H9 (cell line): ENCODE data around the gene SKAP1. TPM values are rescaled to one million over a fixed set of nuclear protein-coding genes. Genes with fewer than 3 reads are reported as not detected.

Experiments
- DNase-seq: peaks from one replicate; pipeline ENCODE4 v3.0.0-alpha.2; 2017
- H2AFZ ChIP-seq: one replicate; pipeline ENCODE4 v1.6.1; 2013; ENCODE audit warnings: mild to moderate bottlenecking, low read length, control low read depth, moderate library complexity
- H2AK5ac ChIP-seq: 2 replicates; pipeline ENCODE4 v1.6.1; 2013; ENCODE audit warnings: low read length, control low read depth, mixed read lengths; ENCODE audit not compliant: insufficient read length
- H2BK120ac ChIP-seq: one replicate; pipeline ENCODE4 v1.6.1; 2013; ENCODE audit warnings: low read depth, mild to moderate bottlenecking, low read length, control low read depth, inconsistent platforms; ENCODE audit not compliant: poor library complexity, severe bottlenecking
- H2BK12ac ChIP-seq: 2 replicates; pipeline ENCODE4 v1.6.1; 2013; ENCODE audit warnings: low read length, control low read depth, mixed read lengths, low read depth; ENCODE audit not compliant: insufficient read length
- H2BK15ac ChIP-seq: 2 replicates; pipeline ENCODE4 v1.6.1; 2013; ENCODE audit warnings: low read depth, low read length, control low read depth
- H2BK20ac ChIP-seq: one replicate; pipeline ENCODE4 v1.6.1; 2013; ENCODE audit warnings: low read depth, mild to moderate bottlenecking, low read length, control low read depth, inconsistent platforms; ENCODE audit not compliant: poor library complexity, severe bottlenecking
- H2BK5ac ChIP-seq: 2 replicates; pipeline ENCODE4 v1.6.1; 2013; ENCODE audit warnings: low read length, control low read depth, mixed read lengths; ENCODE audit not compliant: insufficient read length
- H3K14ac ChIP-seq: 2 replicates; pipeline ENCODE4 v1.6.1; 2013; ENCODE audit warnings: low read length, control low read depth; ENCODE audit not compliant: insufficient read depth
- H3K18ac ChIP-seq: 2 replicates; pipeline ENCODE4 v1.6.1; 2013; ENCODE audit warnings: low read depth, mild to moderate bottlenecking, mixed read lengths, low read length, control low read depth; ENCODE audit not compliant: insufficient read length
- H3K23ac ChIP-seq: 2 replicates; pipeline ENCODE4 v1.6.1; 2013; ENCODE audit warnings: low read length, control low read depth, mixed read lengths, low read depth; ENCODE audit not compliant: insufficient read length
- H3K23me2 ChIP-seq: 2 replicates; pipeline ENCODE4 v1.6.1; 2013; ENCODE audit warnings: low read depth, mild to moderate bottlenecking, mixed read lengths, low read length, control low read depth; ENCODE audit not compliant: insufficient read length, poor library complexity, severe bottlenecking
- H3K27ac ChIP-seq: 2 replicates; pipeline ENCODE4 v1.5.1; 2013; ENCODE audit warnings: low read length, control low read depth, mixed read lengths, low read depth; ENCODE audit not compliant: insufficient read length
- H3K27me3 ChIP-seq: 2 replicates; pipeline ENCODE4 v1.6.1; 2013; ENCODE audit warnings: low read length, control low read depth, inconsistent platforms; ENCODE audit not compliant: insufficient read depth
- H3K4ac ChIP-seq: 2 replicates; pipeline ENCODE4 v1.6.1; 2013; ENCODE audit warnings: low read depth, mild to moderate bottlenecking, control low read depth, inconsistent platforms, low read length, moderate library complexity
- H3K4me1 ChIP-seq: 2 replicates; pipeline ENCODE4 v1.6.1; 2013; ENCODE audit warnings: low read length, control low read depth, inconsistent platforms; ENCODE audit not compliant: insufficient read depth
- H3K4me2 ChIP-seq: 2 replicates; pipeline ENCODE4 v1.6.1; 2013; ENCODE audit warnings: low read length, control low read depth, mixed read lengths; ENCODE audit not compliant: insufficient read length, insufficient read depth
- H3K56ac ChIP-seq: 2 replicates; pipeline ENCODE4 v1.6.1; 2013; ENCODE audit warnings: low read depth, mild to moderate bottlenecking, mixed read lengths, low read length, control low read depth; ENCODE audit not compliant: insufficient read length
- H3K79me1 ChIP-seq: 2 replicates; pipeline ENCODE4 v1.6.1; 2013; ENCODE audit warnings: low read depth, mild to moderate bottlenecking, moderate library complexity, low read length, control low read depth, inconsistent platforms; ENCODE audit not compliant: insufficient read depth, poor library complexity, severe bottlenecking
- H3K79me2 ChIP-seq: 2 replicates; pipeline ENCODE4 v1.6.1; 2013; ENCODE audit warnings: low read length, control low read depth, inconsistent platforms; ENCODE audit not compliant: insufficient read depth
- H3K9ac ChIP-seq: 2 replicates; pipeline ENCODE4 v1.6.1; 2013; ENCODE audit warnings: low read length, control low read depth, mixed read lengths; ENCODE audit not compliant: insufficient read length; ENCODE audit errors: extremely low read depth
- H3K9me3 ChIP-seq: one replicate; pipeline ENCODE4 v1.6.1; 2013; ENCODE audit warnings: low read depth, low read length, inconsistent platforms; ENCODE audit not compliant: control insufficient read depth
- H3T11ph ChIP-seq: one replicate; pipeline ENCODE4 v1.6.1; 2013; ENCODE audit warnings: mild to moderate bottlenecking, low read length, control low read depth, inconsistent platforms
- H4K20me1 ChIP-seq: one replicate; pipeline ENCODE4 v1.6.1; 2013; ENCODE audit not compliant: control insufficient read depth, insufficient read length, insufficient read depth
- H4K5ac ChIP-seq: 2 replicates; pipeline ENCODE4 v1.6.1; 2013; ENCODE audit warnings: low read depth, mild to moderate bottlenecking, mixed read lengths, low read length, control low read depth; ENCODE audit not compliant: insufficient read length
- H4K8ac ChIP-seq: replicated peaks from 2 replicates; pipeline ENCODE4 v1.6.1; 2013; ENCODE audit warnings: low read length, control low read depth, mixed read lengths, low read depth; ENCODE audit not compliant: insufficient read length
- H4K91ac ChIP-seq: 2 replicates; pipeline ENCODE4 v1.6.1; 2013; ENCODE audit warnings: low read depth, mild to moderate bottlenecking, moderate library complexity, mixed read lengths, low read length, control low read depth; ENCODE audit not compliant: insufficient read length
- H3K27ac Mint-ChIP-seq, 3 experiments: 2 replicates in 2 of 3; 3 replicates in 1 of 3; pipeline ENCODE4 v1.8.0; 2020 to 2021; ENCODE audit warnings: mixed read lengths in 3 of 3, mild to moderate bottlenecking in 1 of 3, moderate library complexity in 1 of 3
- H3K27me3 Mint-ChIP-seq: 2 replicates; pipeline ENCODE4 v1.8.0; 2021; ENCODE audit warnings: low read depth, mild to moderate bottlenecking, moderate library complexity, mixed read lengths
- H3K36me3 Mint-ChIP-seq, 3 experiments: 2 replicates in 2 of 3; 3 replicates in 1 of 3; pipeline ENCODE4 v1.8.0; 2020 to 2021; ENCODE audit warnings: low read depth in 3 of 3, mixed read lengths in 3 of 3; ENCODE audit not compliant: insufficient read depth in 1 of 3
- H3K4me1 Mint-ChIP-seq, 2 experiments: 2 replicates each; pipeline ENCODE4 v1.8.0; 2020; ENCODE audit warnings: mixed read lengths in 2 of 2
- H3K4me3 Mint-ChIP-seq, 2 experiments: 2 replicates in 1 of 2; 3 replicates in 1 of 2; pipeline ENCODE4 v1.8.0; 2020 to 2021; ENCODE audit warnings: mild to moderate bottlenecking in 2 of 2, mixed read lengths in 2 of 2, moderate library complexity in 1 of 2
- H3K9me3 Mint-ChIP-seq, 2 experiments: 2 replicates in 1 of 2; 3 replicates in 1 of 2; pipeline ENCODE4 v1.8.0; 2020; ENCODE audit warnings: mild to moderate bottlenecking in 2 of 2, mixed read lengths in 2 of 2, moderate library complexity in 1 of 2
- WGBS: extraction: QIAGEN DNeasy Blood & Tissue Kit; methylation state at CpG from one replicate; pipeline ENCODE4 v1.1.7; 2013; ENCODE audit warnings: missing lambda C conversion rate, low lambda C conversion rate, mixed read lengths; ENCODE audit not compliant: insufficient read length; ENCODE audit errors: extremely low coverage; 5-methylcytosine and 5-hydroxymethylcytosine counted together
- total RNA-seq: library from RNA; stranded (reverse); gene quantifications from 2 replicates; pipeline ENCODE4 v1.2.1, GENCODE V29; 2021
- TF ChIP-seq, protein P1 (sequence below): fragments of 200-600 bp; sonication (generic); conservative IDR thresholded peaks from 3 replicates; pipeline ENCODE4 v1.8.0; 2021; ENCODE audit warnings: antibody characterized with exemption, mild to moderate bottlenecking

The SKAP1 gene
- total RNA-seq, 1 experiment from 2014 or later, result not detected

DNA sequence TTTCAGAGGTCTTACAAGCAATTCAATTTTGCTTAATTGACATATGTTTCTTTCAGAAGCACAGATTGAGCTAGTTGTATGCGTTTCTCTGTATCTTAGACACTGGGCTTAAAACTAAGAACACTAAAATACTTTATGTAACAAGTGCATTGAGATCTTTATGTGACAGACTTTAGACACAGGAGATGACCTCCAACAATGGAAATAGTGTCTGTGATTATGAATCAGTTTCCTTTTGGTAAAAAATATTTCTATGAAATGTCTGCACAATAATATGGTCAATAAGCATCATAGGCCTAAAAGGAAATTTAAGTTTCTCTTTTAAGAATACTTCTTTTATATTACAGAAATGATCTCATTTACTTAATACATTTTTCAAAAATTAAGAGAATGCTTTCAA, 153.2 kb downstream of the SKAP1 start:
- H3K4ac ChIP-seq, result no peak overlapping the region
- H3K9ac ChIP-seq, result no peak overlapping the region
- H3K9me3 ChIP-seq, result no peaks in the 10 kb centered on the region
- no peak overlapping the region for H2BK120ac ChIP-seq
- no peak overlapping the region for H3K4me2 ChIP-seq
- no peak overlapping the region for H2BK12ac ChIP-seq
- H3K18ac ChIP-seq, result no peak overlapping the region
- Mint-ChIP-seq H3K9me3 (no peaks in the 10 kb centered on the region), H3K4me3 (no peak overlapping the region), H3K27me3 (peaks cover 22% of the 10 kb centered on the region), H3K27ac (no peak overlapping the region), H3K4me1 (no peaks in the 10 kb centered on the region), H3K36me3 (no peaks in the 10 kb centered on the region)
- H3K14ac ChIP-seq, result no peak overlapping the region
- H2BK15ac ChIP-seq, result no peak overlapping the region
- no peak overlapping the region for H2AK5ac ChIP-seq
- H2BK5ac ChIP-seq, result no peak overlapping the region
- no peaks in the 10 kb centered on the region for H3K79me1 ChIP-seq
- TF ChIP-seq, protein P1, sequence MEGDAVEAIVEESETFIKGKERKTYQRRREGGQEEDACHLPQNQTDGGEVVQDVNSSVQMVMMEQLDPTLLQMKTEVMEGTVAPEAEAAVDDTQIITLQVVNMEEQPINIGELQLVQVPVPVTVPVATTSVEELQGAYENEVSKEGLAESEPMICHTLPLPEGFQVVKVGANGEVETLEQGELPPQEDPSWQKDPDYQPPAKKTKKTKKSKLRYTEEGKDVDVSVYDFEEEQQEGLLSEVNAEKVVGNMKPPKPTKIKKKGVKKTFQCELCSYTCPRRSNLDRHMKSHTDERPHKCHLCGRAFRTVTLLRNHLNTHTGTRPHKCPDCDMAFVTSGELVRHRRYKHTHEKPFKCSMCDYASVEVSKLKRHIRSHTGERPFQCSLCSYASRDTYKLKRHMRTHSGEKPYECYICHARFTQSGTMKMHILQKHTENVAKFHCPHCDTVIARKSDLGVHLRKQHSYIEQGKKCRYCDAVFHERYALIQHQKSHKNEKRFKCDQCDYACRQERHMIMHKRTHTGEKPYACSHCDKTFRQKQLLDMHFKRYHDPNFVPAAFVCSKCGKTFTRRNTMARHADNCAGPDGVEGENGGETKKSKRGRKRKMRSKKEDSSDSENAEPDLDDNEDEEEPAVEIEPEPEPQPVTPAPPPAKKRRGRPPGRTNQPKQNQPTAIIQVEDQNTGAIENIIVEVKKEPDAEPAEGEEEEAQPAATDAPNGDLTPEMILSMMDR, result no peak
- no peak overlapping the region for H2AFZ ChIP-seq
- H2BK20ac ChIP-seq, result no peak overlapping the region
- H4K91ac ChIP-seq, result no peak overlapping the region
- no peak overlapping the region for H3K56ac ChIP-seq
- no peaks in the 10 kb centered on the region for H3K79me2 ChIP-seq
- no peak overlapping the region for H3T11ph ChIP-seq
- no peaks in the 10 kb centered on the region for H3K4me1 ChIP-seq
- H3K23ac ChIP-seq, result no peak overlapping the region
- no CpG with 5 or more reads among the region's 1 CpG for WGBS
- no peak overlapping the region for H3K27ac ChIP-seq
- H4K8ac ChIP-seq, result no peak overlapping the region
- H3K27me3 ChIP-seq, result no peaks in the 10 kb centered on the region
- no peak for DNase-seq
- H4K5ac ChIP-seq, result no peak overlapping the region
- H4K20me1 ChIP-seq, result no peaks in the 10 kb centered on the region
- H3K23me2 ChIP-seq, result no peaks in the 10 kb centered on the region
